A549 treated with GW870086 at 1 μM for 4 hours (cell line): ENCODE measurements around the gene AIFM1. TPM values are rescaled to one million over a fixed set of nuclear protein-coding genes. Genes with fewer than 3 reads are reported as not detected.

Source experiments
- total RNA-seq: library from RNA; stranded (reverse); fragments of 200-300 nt; extraction: Qiagen RNA extraction; gene quantifications from 5 replicates; pipeline ENCODE4 v1.2.3, GENCODE V29; 2022; ENCODE audit warnings: low read depth

The AIFM1 gene
- 67.6 to 75.0 TPM (median 74.4 TPM) in 5 replicates for total RNA-seq

DNA sequence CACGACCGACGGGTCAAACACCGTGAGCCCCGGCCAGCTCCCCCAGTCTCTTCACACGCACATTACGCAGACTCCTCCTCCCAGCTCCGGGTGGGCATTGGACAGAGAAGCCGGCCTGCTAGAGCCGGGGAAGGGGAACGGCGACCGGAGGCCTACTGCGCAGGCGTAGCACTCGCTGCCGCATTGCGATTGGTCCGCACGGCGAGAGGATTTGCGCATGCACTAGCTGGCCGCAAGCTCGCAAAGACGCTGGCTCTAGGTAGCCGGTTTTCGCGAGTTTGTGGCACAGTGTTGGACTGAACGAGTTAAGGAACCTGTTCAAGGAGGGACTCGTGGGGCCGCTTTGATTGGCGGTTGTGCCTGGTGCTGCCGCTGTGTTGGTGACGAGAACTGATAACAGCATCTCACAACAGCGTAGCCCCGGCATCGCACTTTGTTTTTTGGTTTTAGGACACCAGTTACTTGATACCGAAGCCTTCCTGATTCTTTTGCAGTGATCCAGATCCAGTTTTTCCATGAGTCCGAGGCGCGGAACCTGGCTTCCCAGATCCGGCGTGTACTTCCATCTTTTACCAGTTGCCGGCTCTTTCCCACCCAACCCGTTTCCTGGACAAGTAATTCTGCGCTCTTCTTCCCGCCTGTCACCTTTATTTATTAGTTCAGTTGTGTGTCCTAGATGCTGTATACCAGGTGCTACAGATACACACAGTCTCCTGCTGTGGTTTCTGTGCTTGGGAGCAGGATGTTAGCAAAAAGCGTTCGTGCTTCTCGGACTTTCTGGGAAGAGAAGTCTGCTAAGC, at the start of gene AIFM1:
AIFM1 (minus strand) TSS at position 139 of the 800 bp plus-strand sequence. CDS start 185 bp downstream, outside the sequence.

DNA sequence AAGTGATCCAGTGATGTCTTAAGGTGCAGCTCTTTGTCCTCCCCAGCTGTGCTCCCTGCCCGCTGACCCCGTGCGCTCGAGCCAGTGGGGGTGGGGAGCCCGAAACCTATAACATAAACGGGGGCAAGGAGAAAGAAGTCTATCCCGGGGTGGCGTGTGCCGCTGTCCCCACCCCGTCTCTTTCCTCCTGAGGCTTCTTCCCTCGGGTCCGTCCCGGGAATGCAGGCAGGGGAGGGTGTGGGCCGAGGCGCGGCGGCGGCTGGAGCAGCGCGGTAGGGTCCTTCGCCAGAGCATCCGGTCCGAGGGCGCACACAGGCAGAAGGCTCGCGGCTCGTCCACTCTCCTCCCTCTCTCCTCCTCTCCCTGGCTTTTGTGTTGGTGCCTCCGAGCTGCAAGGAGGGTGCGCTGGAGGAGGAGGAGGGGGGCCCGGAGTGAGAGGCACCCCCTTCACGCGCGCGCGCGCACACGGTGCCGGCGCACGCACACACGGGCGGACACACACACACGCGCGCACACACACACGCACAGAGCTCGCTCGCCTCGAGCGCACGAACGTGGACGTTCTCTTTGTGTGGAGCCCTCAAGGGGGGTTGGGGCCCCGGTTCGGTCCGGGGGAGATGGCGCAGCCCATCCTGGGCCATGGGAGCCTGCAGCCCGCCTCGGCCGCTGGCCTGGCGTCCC, 5.9 kb upstream of the AIFM1 start, which contains the start of gene RAB33A:
RAB33A (plus strand) TSS at position 517 of the 681 bp plus-strand sequence; CDS start at position 618, 101 bp downstream.

DNA sequence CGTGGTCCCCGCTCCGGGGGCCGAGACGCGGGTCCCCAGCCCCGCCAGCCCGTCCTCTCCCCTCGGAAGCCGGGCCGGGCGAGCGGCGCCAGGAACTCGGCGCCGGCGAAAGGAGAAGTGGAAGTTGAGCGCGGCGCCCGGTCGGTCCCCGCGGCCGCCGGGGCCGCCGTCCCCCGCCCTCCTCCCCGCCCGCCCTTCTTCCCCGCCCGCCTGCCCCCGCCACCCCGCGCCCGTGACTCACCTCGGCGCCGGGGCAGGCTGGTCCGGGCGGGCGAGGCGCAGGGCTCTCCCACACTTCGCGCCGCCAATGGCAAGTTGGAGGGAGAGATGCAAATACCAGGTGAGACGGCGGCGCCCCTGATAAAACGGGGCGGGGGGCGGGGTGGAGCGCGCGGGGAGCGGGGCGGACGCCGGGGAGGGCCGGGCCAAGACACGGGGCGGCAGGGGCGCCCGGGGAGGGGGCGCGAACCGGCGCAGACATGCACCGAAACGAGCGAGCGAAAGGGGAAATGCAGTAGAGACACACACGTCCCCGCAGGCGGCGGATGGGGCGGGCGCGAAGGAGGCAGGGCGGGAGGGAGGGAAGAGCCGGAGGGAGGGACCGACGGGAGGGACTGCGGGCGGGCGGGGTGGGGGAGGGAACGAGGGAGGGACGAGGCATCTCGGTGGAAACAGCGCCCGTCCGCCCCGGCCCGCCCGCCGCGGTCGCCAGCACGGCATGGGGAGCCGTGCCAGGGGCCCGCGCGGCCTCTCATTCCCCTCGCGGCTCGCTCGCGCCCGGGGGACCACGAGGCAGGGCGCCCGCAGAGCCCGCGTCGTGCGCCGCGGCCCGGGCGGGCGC, 55.0 kb downstream of the AIFM1 start, which contains the start of gene ELF4:
ELF4 (minus strand) TSS at position 119 of the 841 bp plus-strand sequence. CDS start 29,167 bp downstream, outside the sequence.

Other genes with a start within 250 kb of the AIFM1 start
- gene BCORL1, start 183.2 kb downstream of the AIFM1 start, total RNA-seq, result 4.8 to 10.1 TPM (median 9.5 TPM) in 5 replicates
- gene ELF4, start 55.3 kb downstream of the AIFM1 start, total RNA-seq, result 25.9 to 28.4 TPM (median 28.1 TPM) in 5 replicates
- gene RAB33A, start 6.1 kb upstream of the AIFM1 start, total RNA-seq, result 0.15 to 0.30 TPM (median 0.20 TPM) in 5 replicates
- 2.1 to 3.1 TPM (median 2.8 TPM) in 5 replicates for gene ZNF280C, start 103.1 kb upstream of the AIFM1 start, total RNA-seq
- gene SLC25A14, start 174.1 kb upstream of the AIFM1 start, total RNA-seq, result 16.0 to 19.8 TPM (median 19.1 TPM) in 5 replicates
- not detected in 5 replicates for gene GPR119, start 219.8 kb upstream of the AIFM1 start, total RNA-seq
- 25.8 to 29.8 TPM (median 27.6 TPM) in 5 replicates for gene RBMX2, start 236.1 kb upstream of the AIFM1 start, total RNA-seq